GM21528 (cell line): Measurements from ENCODE around the gene IL4.
"Not testable (repeated sequence)": the region's sequence is repeated elsewhere in the genome, so short reads cannot be mapped to it uniquely, and the experiment has no call there.

ENCODE experiments used
- ATAC-seq: cut with Tn5 transposase; IDR thresholded peaks from one replicate; pipeline ENCODE4 v1.9.1; 2021; ENCODE audit warnings: mild to moderate bottlenecking, moderate library complexity; ENCODE audit not compliant: unreplicated experiment, low FRiP score

Gene IL4

GRCh38 chr5:132673939-132674630 is at the start of gene IL4:
TSS of gene IL4 (plus strand) at chr5:132673989. CDS start at chr5:132674051, 62 bp downstream.
- no peak for ATAC-seq

GRCh38 chr5:132627470-132627869 is 46.3 kb upstream of the IL4 start:
- ATAC-seq: no peak

- ATAC-seq: peak; percentile 15
Observed at GRCh38 chr5:132628814-132629213, 45.0 kb upstream of the IL4 start.

- peak; percentile 66 for ATAC-seq
Observed at GRCh38 chr5:132629230-132629944, 44.4 kb upstream of the IL4 start.

- not testable (repeated sequence) for ATAC-seq
Observed at GRCh38 chr5:132633587-132633986, 40.2 kb upstream of the IL4 start.

GRCh38 chr5:132635873-132636272 is 37.9 kb upstream of the IL4 start:
- no peak for ATAC-seq

- ATAC-seq: no peak
Observed at GRCh38 chr5:132637241-132637640, 36.5 kb upstream of the IL4 start.

GRCh38 chr5:132639706-132640130 is 34.1 kb upstream of the IL4 start:
- ATAC-seq: peak; percentile 76

GRCh38 chr5:132640613-132641012 is 33.2 kb upstream of the IL4 start:
- no peak for ATAC-seq

- no peak for ATAC-seq
Observed at GRCh38 chr5:132641241-132641723, 32.5 kb upstream of the IL4 start.

- ATAC-seq: no peak
Observed at GRCh38 chr5:132641841-132642240, 31.9 kb upstream of the IL4 start.

GRCh38 chr5:132644177-132644576 is 29.6 kb upstream of the IL4 start:
- ATAC-seq: no peak

- no peak for ATAC-seq
Observed at GRCh38 chr5:132646583-132647266, 27.1 kb upstream of the IL4 start.

GRCh38 chr5:132647473-132647872 is 26.3 kb upstream of the IL4 start:
- no peak for ATAC-seq

GRCh38 chr5:132648355-132648754 is 25.4 kb upstream of the IL4 start:
- no peak for ATAC-seq

GRCh38 chr5:132651838-132652469 is 21.8 kb upstream of the IL4 start:
- ATAC-seq: no peak

- ATAC-seq: no peak
Observed at GRCh38 chr5:132653716-132654115, 20.1 kb upstream of the IL4 start.

- ATAC-seq: no peak
Observed at GRCh38 chr5:132655821-132656773, 17.7 kb upstream of the IL4 start.

GRCh38 chr5:132656774-132657355 is 16.9 kb upstream of the IL4 start:
- ATAC-seq: no peak
